Hematopoietic multipotent progenitor cell treated with erythropoietin and hydrocortisone succinate and interleukin-3 and kit ligand, for 17 days (in vitro differentiated cells): ENCODE results near the gene RARG.
"Not testable (repeated sequence)": the region's sequence is repeated elsewhere in the genome, so short reads cannot be mapped to it uniquely, and the experiment has no call there.

ENCODE experiments used
- DNase-seq: peaks from one replicate; pipeline ENCODE4 v3.0.0-alpha.2; 2015; ENCODE audit warnings: low spot score

RARG gene

DNA sequence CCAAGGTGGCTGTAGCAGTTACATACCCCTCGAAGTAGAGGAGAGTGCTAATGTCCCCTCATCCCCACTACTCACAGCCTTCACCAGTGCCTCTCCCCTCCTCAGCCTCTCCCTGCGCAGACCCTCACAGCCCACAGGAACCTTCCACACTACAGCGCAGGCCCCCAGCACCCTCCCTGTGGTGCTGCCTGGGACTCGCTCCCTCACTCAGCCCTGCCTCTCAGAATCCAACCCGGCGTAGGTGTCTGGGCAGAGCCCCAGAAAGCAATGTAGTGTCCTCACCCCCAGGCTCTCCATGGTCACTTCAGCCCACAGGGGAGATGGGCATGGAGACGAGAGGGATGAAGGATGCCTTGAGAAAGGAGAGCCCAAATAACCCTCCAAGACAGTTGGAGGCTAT is 62.4 kb downstream of the RARG start:
- no peak for DNase-seq

DNA sequence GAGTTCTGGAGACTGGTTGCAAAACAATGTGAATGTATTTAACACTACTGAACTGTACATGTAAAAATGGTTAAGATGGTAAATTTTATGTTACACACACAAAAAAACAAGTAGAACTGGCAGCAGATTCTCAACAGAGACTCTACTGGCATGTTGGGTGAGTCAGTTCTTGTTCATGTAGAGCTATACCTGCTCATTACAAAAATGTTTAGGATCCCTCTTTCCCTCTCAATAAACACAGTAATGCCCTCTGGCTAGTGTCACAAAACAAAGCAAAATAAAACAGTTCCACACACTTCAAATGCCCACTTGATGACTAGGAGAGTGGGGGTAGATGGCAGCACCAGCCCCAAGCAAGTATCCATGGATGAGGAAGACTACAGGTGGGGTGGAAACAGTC is 65.2 kb downstream of the RARG start:
- no peak for DNase-seq

DNA sequence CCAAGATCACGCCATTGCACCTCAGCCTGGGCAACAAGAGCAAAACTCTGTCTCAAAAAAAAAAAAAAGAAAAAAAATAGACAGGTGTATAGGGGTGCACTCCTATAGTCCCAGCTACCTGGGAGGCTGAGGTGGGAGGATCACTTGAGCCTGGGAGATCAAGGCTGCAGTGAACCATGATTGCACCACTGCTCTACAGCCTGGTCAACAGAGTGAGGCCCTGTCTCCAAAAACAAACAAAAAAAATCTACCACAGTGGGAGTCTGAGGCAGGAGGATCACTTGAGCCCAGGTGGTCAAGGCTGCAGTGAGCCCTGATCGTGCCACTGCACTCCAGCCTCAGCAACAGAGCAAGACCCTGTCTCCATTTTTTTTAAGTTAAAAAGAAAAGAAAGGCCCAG is 69.0 kb downstream of the RARG start:
- DNase-seq, result not testable (repeated sequence)

DNA sequence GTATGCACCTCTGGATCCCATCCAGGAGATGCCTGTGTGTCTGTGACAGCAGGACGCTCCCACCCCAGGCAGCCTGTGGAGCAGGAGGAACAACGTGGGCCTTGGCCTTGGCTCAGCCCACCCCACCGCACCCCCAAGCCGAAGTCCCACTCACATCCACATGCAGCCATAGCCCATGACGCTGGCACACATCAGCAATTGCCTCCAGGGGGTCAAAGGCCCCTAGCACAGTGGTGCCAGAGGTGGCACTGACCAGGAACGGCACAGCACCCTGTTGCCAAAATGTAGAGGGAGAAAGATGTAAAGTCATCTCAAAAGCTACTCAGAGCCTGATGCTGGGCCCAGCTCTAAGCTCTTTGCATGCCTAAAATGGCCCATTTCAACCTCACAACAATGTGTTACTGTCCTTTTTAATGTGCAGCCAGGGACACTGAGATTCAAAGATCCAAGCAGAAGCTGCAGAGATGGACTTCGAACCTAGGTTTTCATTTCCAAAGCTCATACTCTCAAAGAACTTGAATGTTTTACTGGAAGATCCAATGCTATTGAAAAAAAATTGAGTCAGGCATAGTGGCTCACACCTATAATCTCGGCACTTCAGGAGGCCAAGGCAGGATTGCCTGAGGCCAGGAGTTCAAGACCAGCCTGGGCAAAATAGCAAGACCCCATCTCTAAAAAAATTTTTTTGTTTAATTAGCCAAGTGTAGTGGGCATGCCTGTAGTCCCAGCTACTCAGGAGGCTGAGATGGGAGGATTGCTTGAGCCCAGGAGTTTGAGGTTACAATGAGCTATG is 70.7 kb downstream of the RARG start:
- DNase-seq, result no peak

DNA sequence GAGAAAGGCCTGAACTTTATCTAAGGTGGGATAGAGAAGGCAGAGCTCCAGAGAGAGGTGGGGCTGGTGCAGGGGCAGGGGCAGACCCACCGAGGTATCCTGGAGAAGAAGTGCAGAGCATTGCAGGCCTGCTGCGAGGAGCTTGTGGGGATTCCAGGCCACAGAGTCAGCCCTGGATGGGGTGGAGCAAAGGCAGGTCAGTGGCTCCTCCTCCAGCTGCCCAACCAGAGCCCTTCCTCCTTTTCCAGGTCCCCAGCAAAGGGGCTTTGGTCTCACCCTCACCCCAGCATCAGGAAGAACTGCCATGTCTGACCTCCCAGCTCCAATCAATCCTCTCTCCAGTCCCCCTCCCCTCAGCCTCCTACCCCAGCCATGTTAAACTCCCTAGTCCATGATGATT is 71.3 kb downstream of the RARG start:
- DNase-seq, result no peak
